PC-9 (cell line): Measurements from ENCODE around the gene JHY.

Source experiments
- EZH2 ChIP-seq: fragments of 200-600 bp; sonication (generic); IDR thresholded peaks from 2 replicates; pipeline ENCODE4 v1.8.0; 2017; ENCODE audit warnings: antibody characterized with exemption, low read depth
- TF ChIP-seq, protein P1 (sequence below): fragments of 200-600 bp; sonication (generic); conservative IDR thresholded peaks from 2 replicates; pipeline ENCODE4 v1.6.1; 2017; ENCODE audit warnings: mixed run types, antibody characterized with exemption, mild to moderate bottlenecking, moderate library complexity

DNA sequence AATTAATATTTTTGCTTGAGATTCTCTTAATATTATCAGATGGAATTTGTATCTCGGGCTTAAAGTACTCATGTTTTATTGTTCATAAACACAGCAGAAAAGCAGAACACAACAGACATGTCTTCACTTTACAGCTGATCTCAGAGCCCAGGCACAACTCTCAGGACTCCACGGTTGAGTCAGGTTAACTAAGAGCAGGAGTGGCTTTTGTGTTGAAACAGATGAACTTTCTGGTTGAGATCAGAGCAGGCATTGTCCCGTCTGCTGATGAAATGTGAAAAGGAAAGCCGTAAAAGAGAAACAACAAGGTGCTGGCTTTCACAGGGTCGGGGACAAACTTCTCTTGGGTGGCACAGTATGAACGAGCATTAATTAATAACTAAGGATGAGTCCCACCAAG is 49.0 kb downstream of the JHY start:
- TF ChIP-seq, protein P1, sequence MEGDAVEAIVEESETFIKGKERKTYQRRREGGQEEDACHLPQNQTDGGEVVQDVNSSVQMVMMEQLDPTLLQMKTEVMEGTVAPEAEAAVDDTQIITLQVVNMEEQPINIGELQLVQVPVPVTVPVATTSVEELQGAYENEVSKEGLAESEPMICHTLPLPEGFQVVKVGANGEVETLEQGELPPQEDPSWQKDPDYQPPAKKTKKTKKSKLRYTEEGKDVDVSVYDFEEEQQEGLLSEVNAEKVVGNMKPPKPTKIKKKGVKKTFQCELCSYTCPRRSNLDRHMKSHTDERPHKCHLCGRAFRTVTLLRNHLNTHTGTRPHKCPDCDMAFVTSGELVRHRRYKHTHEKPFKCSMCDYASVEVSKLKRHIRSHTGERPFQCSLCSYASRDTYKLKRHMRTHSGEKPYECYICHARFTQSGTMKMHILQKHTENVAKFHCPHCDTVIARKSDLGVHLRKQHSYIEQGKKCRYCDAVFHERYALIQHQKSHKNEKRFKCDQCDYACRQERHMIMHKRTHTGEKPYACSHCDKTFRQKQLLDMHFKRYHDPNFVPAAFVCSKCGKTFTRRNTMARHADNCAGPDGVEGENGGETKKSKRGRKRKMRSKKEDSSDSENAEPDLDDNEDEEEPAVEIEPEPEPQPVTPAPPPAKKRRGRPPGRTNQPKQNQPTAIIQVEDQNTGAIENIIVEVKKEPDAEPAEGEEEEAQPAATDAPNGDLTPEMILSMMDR, result no peak
- no peak for TF ChIP-seq EZH2
